ENCODE results near the gene MRPS33.
A peak's percentile ranks its signal among the peaks of the same experiment; 100 is the strongest.
"Not testable (repeated sequence)": the region's sequence is repeated elsewhere in the genome, so short reads cannot be mapped to it uniquely, and the experiment has no call there.

MRPS33 gene

GRCh38 chr7:141045126-141045841, 30.5 kb upstream of the MRPS33 start:
- TF ChIP-seq, protein P1, sequence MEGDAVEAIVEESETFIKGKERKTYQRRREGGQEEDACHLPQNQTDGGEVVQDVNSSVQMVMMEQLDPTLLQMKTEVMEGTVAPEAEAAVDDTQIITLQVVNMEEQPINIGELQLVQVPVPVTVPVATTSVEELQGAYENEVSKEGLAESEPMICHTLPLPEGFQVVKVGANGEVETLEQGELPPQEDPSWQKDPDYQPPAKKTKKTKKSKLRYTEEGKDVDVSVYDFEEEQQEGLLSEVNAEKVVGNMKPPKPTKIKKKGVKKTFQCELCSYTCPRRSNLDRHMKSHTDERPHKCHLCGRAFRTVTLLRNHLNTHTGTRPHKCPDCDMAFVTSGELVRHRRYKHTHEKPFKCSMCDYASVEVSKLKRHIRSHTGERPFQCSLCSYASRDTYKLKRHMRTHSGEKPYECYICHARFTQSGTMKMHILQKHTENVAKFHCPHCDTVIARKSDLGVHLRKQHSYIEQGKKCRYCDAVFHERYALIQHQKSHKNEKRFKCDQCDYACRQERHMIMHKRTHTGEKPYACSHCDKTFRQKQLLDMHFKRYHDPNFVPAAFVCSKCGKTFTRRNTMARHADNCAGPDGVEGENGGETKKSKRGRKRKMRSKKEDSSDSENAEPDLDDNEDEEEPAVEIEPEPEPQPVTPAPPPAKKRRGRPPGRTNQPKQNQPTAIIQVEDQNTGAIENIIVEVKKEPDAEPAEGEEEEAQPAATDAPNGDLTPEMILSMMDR (IDR thresholded peaks at IDR 0.05; ENCODE audit: low read depth, low read length, missing control alignments) = no peak
- Histone ChIP-seq H3K27ac (peak overlapping the region; percentile 46), H3K27me3 (replicated peaks) (no peaks in the 10 kb centered on the region), H3K36me3 (replicated peaks) (no peaks in the 10 kb centered on the region), H3K4me3 (ENCODE audit: low read depth, low read length) (no peak overlapping the region)
- DNase-seq = peak; percentile 29
- in situ Hi-C loops (cut with HindIII; ENCODE audit: low pct_ligation_motif_present, low sequenced_read_pairs) = no loop called here

DNA sequence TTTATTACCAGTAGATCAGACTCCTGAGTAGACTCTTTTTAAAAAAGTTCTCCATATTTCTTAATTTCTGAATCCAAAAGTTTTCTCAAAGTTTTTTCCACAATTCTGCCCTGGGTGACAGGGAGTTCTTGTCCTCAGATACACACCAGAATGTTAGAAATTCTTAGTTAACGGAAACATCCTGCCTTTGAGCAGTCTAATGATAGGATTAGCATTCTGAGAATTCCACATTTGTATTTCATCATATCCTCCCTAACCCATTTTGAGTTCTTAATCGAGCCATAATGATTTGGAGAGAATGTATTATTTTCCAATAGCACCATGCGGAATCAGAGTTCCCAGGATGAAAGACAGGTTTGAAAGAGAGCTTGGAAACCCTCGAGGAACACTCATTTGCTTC, 28.9 kb upstream of the MRPS33 start:
- Histone ChIP-seq H3K36me3 (replicated peaks) (no peaks in the 10 kb centered on the region), H3K27ac (peak overlapping the region; percentile 31), H3K27me3 (replicated peaks) (no peaks in the 10 kb centered on the region), H3K4me3 (ENCODE audit: low read depth, low read length) (no peak overlapping the region)
- no peak for DNase-seq
- TF ChIP-seq, protein P1 (IDR thresholded peaks at IDR 0.05; ENCODE audit: low read depth, low read length, missing control alignments) = no peak
- in situ Hi-C loops (cut with HindIII; ENCODE audit: low pct_ligation_motif_present, low sequenced_read_pairs) = no loop called here

DNA sequence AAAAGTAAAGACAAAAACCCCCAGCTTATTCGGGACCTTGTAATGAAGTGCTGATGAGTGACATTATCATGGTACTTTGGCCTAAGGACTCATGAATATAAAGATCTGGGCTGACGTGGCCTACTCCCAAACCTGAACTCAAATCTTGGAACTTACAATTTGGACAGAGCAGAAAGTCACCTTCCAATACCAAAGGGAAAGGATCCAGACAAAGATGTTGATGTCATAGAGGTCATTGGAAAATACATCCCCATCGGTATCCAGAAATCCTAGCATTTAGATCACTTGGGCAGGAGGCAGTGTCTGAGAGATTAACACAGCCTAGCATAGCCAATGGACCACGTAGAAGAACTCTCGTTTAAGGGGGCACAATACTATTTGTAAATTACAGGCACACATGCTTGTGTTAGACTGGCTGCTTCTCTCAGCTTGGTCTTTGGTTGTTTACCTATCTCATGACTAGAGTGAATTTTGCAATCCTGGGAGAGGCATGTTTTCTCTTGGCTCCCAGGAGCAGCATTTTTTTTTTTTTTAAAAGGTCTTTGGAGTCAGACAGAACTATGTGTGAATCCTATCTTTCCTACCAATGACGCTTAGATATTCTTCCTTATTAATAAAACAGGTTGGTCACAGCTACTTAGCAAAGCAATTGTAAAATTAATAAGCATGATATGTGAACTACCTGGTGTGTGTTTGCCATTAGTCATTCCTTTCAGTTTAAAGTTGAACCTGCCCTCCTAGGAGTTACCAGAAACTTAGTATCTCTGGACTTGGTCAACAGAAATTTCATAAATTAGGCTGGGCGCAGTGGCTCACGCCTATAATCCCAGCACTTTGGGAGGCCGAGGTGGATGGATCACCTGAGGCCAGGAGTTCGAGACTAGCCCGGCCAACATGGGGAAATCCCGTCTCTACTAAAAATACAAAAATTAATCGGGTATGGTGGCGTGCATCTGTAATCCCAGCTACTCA, 27.8 kb upstream of the MRPS33 start:
- in situ Hi-C loops (cut with HindIII; ENCODE audit: low pct_ligation_motif_present, low sequenced_read_pairs) = no loop called here
- H3K4me3 ChIP-seq (ENCODE audit: low read depth, low read length) = no peak overlapping the region
- H3K27me3 ChIP-seq (replicated peaks) = no peaks in the 10 kb centered on the region
- DNase-seq = no peak
- no peaks in the 10 kb centered on the region for H3K36me3 ChIP-seq (replicated peaks)
- H3K27ac ChIP-seq = no peak overlapping the region
- TF ChIP-seq, protein P1 (IDR thresholded peaks at IDR 0.05; ENCODE audit: low read depth, low read length, missing control alignments) = no peak

DNA sequence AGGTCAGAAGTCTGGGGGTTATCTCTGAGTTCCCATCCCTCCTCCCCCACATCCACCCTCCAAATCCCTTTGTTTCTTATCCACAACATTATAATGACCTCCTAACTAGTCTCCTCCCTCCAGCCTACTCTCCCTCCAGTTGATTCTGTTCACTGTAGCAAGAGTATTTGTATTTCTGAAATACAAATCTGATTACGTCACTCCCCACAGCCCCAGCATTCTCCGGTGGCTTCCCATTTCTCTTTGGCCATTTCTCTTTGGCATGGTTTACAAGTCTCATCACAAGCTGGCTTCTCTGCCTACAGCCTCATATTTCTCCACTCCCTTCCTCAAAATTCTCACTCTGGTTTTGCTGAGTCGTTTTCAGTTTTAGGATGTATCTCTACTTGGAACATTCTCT, 24.6 kb upstream of the MRPS33 start:
- no peak for DNase-seq
- in situ Hi-C loops (cut with HindIII; ENCODE audit: low pct_ligation_motif_present, low sequenced_read_pairs) = no loop called here
- no peak overlapping the region for H3K4me3 ChIP-seq (ENCODE audit: low read depth, low read length)

GRCh38 chr7:141038100-141038499, 23.3 kb upstream of the MRPS33 start:
- H3K36me3 ChIP-seq (replicated peaks); in situ Hi-C loops (cut with HindIII; ENCODE audit: low pct_ligation_motif_present, low sequenced_read_pairs); H3K27me3 ChIP-seq (replicated peaks); H3K4me3 ChIP-seq (ENCODE audit: low read depth, low read length); H3K27ac ChIP-seq; DNase-seq: not testable (repeated sequence)

More for the DNA sequence above, 24.6 kb upstream of the MRPS33 start:
- H3K36me3 ChIP-seq (replicated peaks) = no peaks in the 10 kb centered on the region
- H3K27me3 ChIP-seq (replicated peaks) = no peaks in the 10 kb centered on the region
- no peak overlapping the region for H3K27ac ChIP-seq
- TF ChIP-seq, protein P1 (IDR thresholded peaks at IDR 0.05; ENCODE audit: low read depth, low read length, missing control alignments) = no peak

GRCh38 chr7:141032539-141033323, 18.0 kb upstream of the MRPS33 start:
- H3K36me3 ChIP-seq (replicated peaks); in situ Hi-C loops (cut with HindIII; ENCODE audit: low pct_ligation_motif_present, low sequenced_read_pairs); H3K4me3 ChIP-seq (ENCODE audit: low read depth, low read length); H3K27me3 ChIP-seq (replicated peaks); H3K27ac ChIP-seq; DNase-seq: not testable (repeated sequence)
